A549 (cell line): ENCODE data around the gene STARD9. TPM values are rescaled to one million over a fixed set of nuclear protein-coding genes. Genes with fewer than 3 reads are reported as not detected.

ENCODE experiments used
- ATAC-seq, 2 experiments: fragments of 200-7000 bp in 1 of 2; fragments of >200 bp in 1 of 2; cut with Nextera tagmentation in 1 of 2; cut with Tn5 transposase in 1 of 2; 3 replicates each; pipeline versions ENCODE4 v1.8.0 to v1.9.1; 2018 to 2020; ENCODE audit warnings: mild to moderate bottlenecking in 1 of 2, moderate library complexity in 1 of 2
- CTCF ChIA-PET: fragments of 300-600 bp; sonication (Branson Sonifier 250); formaldehyde crosslinking; extraction: SDS; loops from one replicate; lab custom pipeline; 2021; ENCODE audit warnings: antibody characterized with exemption, inconsistent platforms; lab: Yijun Ruan, JAX
- POLR2A ChIA-PET: fragments of 350-600 bp; formaldehyde crosslinking; extraction: SDS; loops from one replicate; lab custom pipeline; 2021; ENCODE audit warnings: antibody characterized with exemption, inconsistent platforms; lab: Yijun Ruan, JAX
- DNase-seq, 2 experiments: peaks; one replicate each; pipeline versions ENCODE4 v3.0.0 to v3.0.0-alpha.2; 2011 to 2016; ENCODE audit warnings: low read depth in 1 of 2, low spot score in 1 of 2
- FAIRE-seq: peaks from 2 replicates; lab custom pipeline; 2011; peaks lifted over from hg19 to GRCh38; lab: Jason Lieb, UNC
- H3K27ac ChIP-seq, 2 experiments: fragments of >200 bp; sonication (Bioruptor Twin); formaldehyde crosslinking; 3 replicates each; pipeline ENCODE4 v1.5.1; 2016 to 2017
- H3K4me1 ChIP-seq: fragments of >200 bp; sonication (Bioruptor Twin); formaldehyde crosslinking; 3 replicates; pipeline ENCODE4 v1.6.1; 2016
- H3K4me2 ChIP-seq: fragments of >200 bp; sonication (Bioruptor Twin); formaldehyde crosslinking; 3 replicates; pipeline ENCODE4 v1.6.1; 2016
- H3K4me3 ChIP-seq: fragments of >200 bp; sonication (Bioruptor Twin); formaldehyde crosslinking; 3 replicates; pipeline ENCODE4 v1.5.1; 2016
- H3K9me3 ChIP-seq: fragments of >200 bp; sonication (Bioruptor Twin); formaldehyde crosslinking; 3 replicates; pipeline ENCODE4 v1.6.1; 2016
- ATOH8 ChIP-seq: fragments of 250-450 bp; sonication (Bioruptor Pico); IDR thresholded peaks from 2 replicates; pipeline ENCODE4 v1.5.0; 2020; ENCODE audit warnings: low read depth, mild to moderate bottlenecking, moderate library complexity
- BHLHE40 ChIP-seq: IDR thresholded peaks from 2 replicates; pipeline ENCODE4 v1.6.1; 2012; ENCODE audit warnings: low read depth, low read length, inconsistent platforms
- CBX2 ChIP-seq: fragments of 200-600 bp; sonication (generic); IDR thresholded peaks from 2 replicates; pipeline ENCODE4 v1.6.1; 2016; ENCODE audit warnings: low read depth, mild to moderate bottlenecking, borderline replicate concordance
- CBX8 ChIP-seq: fragments of 200-600 bp; sonication (generic); IDR thresholded peaks from 2 replicates; pipeline ENCODE4 v1.6.1; 2016
- CHD4 ChIP-seq: fragments of 200-600 bp; sonication (generic); IDR thresholded peaks from 2 replicates; pipeline ENCODE4 v1.6.1; 2016; ENCODE audit warnings: antibody characterized with exemption, mild to moderate bottlenecking, borderline replicate concordance
- EHMT2 ChIP-seq: fragments of 200-600 bp; sonication (generic); IDR thresholded peaks from 2 replicates; pipeline ENCODE4 v1.6.1; 2016; ENCODE audit warnings: antibody characterized with exemption, low read depth, mild to moderate bottlenecking, moderate library complexity
- GATA3 ChIP-seq: IDR thresholded peaks from 2 replicates; pipeline ENCODE4 v1.6.1; 2012; ENCODE audit warnings: borderline replicate concordance
- HOXB5 ChIP-seq: fragments of 250-450 bp; sonication (Bioruptor Pico); IDR thresholded peaks from 2 replicates; pipeline ENCODE4 v1.5.0; 2020; ENCODE audit warnings: mild to moderate bottlenecking, moderate library complexity
- JUN ChIP-seq, 2 experiments: fragments of >200 bp; sonication (Bioruptor Twin); formaldehyde crosslinking; IDR thresholded peaks; 2 replicates in 1 of 2; 3 replicates in 1 of 2; pipeline ENCODE4 v1.6.1; 2016 to 2017
- KDM1A ChIP-seq: fragments of 200-600 bp; sonication (generic); IDR thresholded peaks from 2 replicates; pipeline ENCODE4 v1.6.1; 2016; ENCODE audit warnings: low read depth, mild to moderate bottlenecking
- MAZ ChIP-seq: fragments of 150-350 bp; IDR thresholded peaks from 2 replicates; pipeline ENCODE4 v1.6.1; 2014; ENCODE audit warnings: antibody characterized with exemption, low read depth, low read length, borderline replicate concordance
- NFE2L2 ChIP-seq: fragments of 150-350 bp; conservative IDR thresholded peaks from 2 replicates; pipeline ENCODE4 v1.6.1; 2014; ENCODE audit warnings: low read length
- NPAS2 ChIP-seq: fragments of 250-450 bp; sonication (Bioruptor Pico); IDR thresholded peaks from 2 replicates; pipeline ENCODE4 v1.8.0; 2022; ENCODE audit warnings: mild to moderate bottlenecking, moderate library complexity, borderline replicate concordance
- RAD21 ChIP-seq, 2 experiments: fragments of >200 bp in 1 of 2; sonication (Bioruptor Twin) in 1 of 2; formaldehyde crosslinking in 1 of 2; IDR thresholded peaks in 1 of 2; conservative IDR thresholded peaks in 1 of 2; 2 replicates in 1 of 2; 3 replicates in 1 of 2; pipeline ENCODE4 v1.6.1; 2012 to 2018; ENCODE audit warnings: inconsistent platforms in 1 of 2
- RARB ChIP-seq: fragments of 250-450 bp; sonication (Bioruptor Pico); IDR thresholded peaks from 2 replicates; pipeline ENCODE4 v1.8.0; 2021; ENCODE audit warnings: mild to moderate bottlenecking, moderate library complexity
- RCOR1 ChIP-seq: fragments of 150-350 bp; IDR thresholded peaks from 2 replicates; pipeline ENCODE4 v1.6.1; 2014; ENCODE audit warnings: antibody characterized with exemption, low read length, low read depth
- RFX5 ChIP-seq: fragments of 450-650 bp; IDR thresholded peaks from 2 replicates; pipeline ENCODE4 v1.7.1; 2014; ENCODE audit warnings: antibody characterized with exemption, mild to moderate bottlenecking, moderate library complexity
- TFCP2L1 ChIP-seq: fragments of 250-450 bp; sonication (Bioruptor Pico); IDR thresholded peaks from 2 replicates; pipeline ENCODE4 v1.5.0; 2021; ENCODE audit warnings: mild to moderate bottlenecking
- TP53 ChIP-seq: fragments of 250-450 bp; sonication (Bioruptor Pico); IDR thresholded peaks from 2 replicates; pipeline ENCODE4 v1.5.0; 2021; ENCODE audit warnings: mild to moderate bottlenecking, moderate library complexity
- ZC3H11A ChIP-seq: fragments of 450-650 bp; IDR thresholded peaks from 2 replicates; pipeline ENCODE4 v1.6.1; 2014; ENCODE audit warnings: antibody characterized with exemption, mild to moderate bottlenecking
- ZFP36 ChIP-seq: fragments of 450-650 bp; IDR thresholded peaks from 2 replicates; pipeline ENCODE4 v1.6.1; 2014; ENCODE audit warnings: borderline replicate concordance; ENCODE audit not compliant: partially characterized antibody
- ZSCAN20 ChIP-seq: fragments of 250-450 bp; sonication (Bioruptor Pico); IDR thresholded peaks from 2 replicates; pipeline ENCODE4 v1.8.0; 2022; ENCODE audit warnings: mild to moderate bottlenecking, moderate library complexity
- WGBS: methylation state at CpG from one replicate; pipeline ENCODE4 v1.1.6; 2017; ENCODE audit errors: missing lambda C conversion rate; 5-methylcytosine and 5-hydroxymethylcytosine counted together
- polyA plus RNA-seq, 4 experiments: library from polyadenylated mRNA; depleted of rRNA in 3 of 4; stranded (reverse); fragments of >200 nt; fragmentation: RNase III in 1 of 4; extraction: RNeasy Plus Mini Kit Qiagen cat#74134 plus additional on column Dnase treatment in 1 of 4; gene quantifications; 2 replicates in 3 of 4; 3 replicates in 1 of 4; pipeline ENCODE4 v1.2.3, GENCODE V29; 2011 to 2017
- TF ChIP-seq, protein P1 (sequence below): IDR thresholded peaks from 2 replicates; pipeline ENCODE4 v1.6.1; 2012; ENCODE audit warnings: low read depth, borderline replicate concordance
- TF ChIP-seq, protein P2 (sequence below): IDR thresholded peaks from 2 replicates; pipeline ENCODE4 v1.6.1; 2012

STARD9 gene
- polyA plus RNA-seq, 2 of the 4 experiments (the other 2 are of a cell fraction), result 1.2 TPM

DNA sequence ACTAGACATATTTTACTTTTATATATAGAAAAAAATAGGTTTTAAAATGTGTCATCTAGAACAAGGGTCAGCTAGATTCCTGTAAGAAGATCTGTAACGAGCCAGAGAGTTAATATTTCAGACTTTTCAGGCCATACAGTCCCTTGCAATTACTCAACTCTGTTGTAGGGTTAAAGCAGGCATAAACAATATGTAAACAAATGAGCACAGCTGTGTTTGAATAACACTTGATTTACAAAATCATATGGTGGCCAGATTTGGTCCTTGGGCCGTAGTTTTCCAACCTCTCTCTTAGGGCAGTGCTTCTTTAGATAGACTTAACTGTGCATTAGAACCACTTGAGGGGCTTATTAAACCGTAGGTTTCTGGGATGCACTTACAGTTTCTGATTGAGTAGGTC is 46.4 kb upstream of the STARD9 start:
- TF ChIP-seq CBX8 (no peak), RAD21 (conservative IDR thresholded peaks at IDR 0.05 in 1 of 2, IDR thresholded peaks at IDR 0.05 in 1 of 2) (no peak), ZC3H11A (no peak), EHMT2 (no peak), RARB (CRISPR knock-in tag) (no peak), CHD4 (no peak), HOXB5 (CRISPR knock-in tag) (no peak)
- H3K27ac ChIP-seq, result no peak overlapping the region
- 89% methylated on average over 3 of the region's 3 CpGs for WGBS
- POLR2A ChIA-PET, result no interaction called here
- no peaks in the 10 kb centered on the region for H3K4me1 ChIP-seq
- no peaks in the 10 kb centered on the region for H3K9me3 ChIP-seq
- ATAC-seq (no peak), DNase-seq (no peak), FAIRE-seq (no peak)
- H3K4me3 ChIP-seq, result no peak overlapping the region
- H3K4me2 ChIP-seq, result no peak overlapping the region
- CTCF ChIA-PET, result interaction anchor here (0.6 kb wide), 2 partner anchors 9 to 117 kb away, joined by 3 read pairs; no protein-coding TSS in a partner anchor

- no peak for FAIRE-seq
- TF ChIP-seq ATOH8 (CRISPR knock-in tag) (no peak), NFE2L2 (no peak), NPAS2 (no peak), HOXB5 (CRISPR knock-in tag) (no peak), TFCP2L1 (no peak), RCOR1 (no peak), KDM1A (no peak), BHLHE40 (no peak), GATA3 (no peak), ZFP36 (no peak), JUN (IDR thresholded peaks at IDR 0.05) (no peak), CBX2 (no peak), TP53 (CRISPR knock-in tag) (no peak), ZSCAN20 (CRISPR knock-in tag) (no peak), ZC3H11A (no peak), MAZ (no peak), RFX5 (no peak)
- TF ChIP-seq, protein P1, sequence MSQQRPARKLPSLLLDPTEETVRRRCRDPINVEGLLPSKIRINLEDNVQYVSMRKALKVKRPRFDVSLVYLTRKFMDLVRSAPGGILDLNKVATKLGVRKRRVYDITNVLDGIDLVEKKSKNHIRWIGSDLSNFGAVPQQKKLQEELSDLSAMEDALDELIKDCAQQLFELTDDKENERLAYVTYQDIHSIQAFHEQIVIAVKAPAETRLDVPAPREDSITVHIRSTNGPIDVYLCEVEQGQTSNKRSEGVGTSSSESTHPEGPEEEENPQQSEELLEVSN, result no peak
- TF ChIP-seq, protein P2, sequence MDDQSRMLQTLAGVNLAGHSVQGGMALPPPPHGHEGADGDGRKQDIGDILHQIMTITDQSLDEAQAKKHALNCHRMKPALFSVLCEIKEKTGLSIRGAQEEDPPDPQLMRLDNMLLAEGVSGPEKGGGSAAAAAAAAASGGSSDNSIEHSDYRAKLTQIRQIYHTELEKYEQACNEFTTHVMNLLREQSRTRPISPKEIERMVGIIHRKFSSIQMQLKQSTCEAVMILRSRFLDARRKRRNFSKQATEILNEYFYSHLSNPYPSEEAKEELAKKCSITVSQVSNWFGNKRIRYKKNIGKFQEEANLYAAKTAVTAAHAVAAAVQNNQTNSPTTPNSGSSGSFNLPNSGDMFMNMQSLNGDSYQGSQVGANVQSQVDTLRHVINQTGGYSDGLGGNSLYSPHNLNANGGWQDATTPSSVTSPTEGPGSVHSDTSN, result no peak
- H3K27ac ChIP-seq, result no peak overlapping the region
- DNase-seq, result no peak
- ChIA-PET POLR2A (no interaction called here), CTCF (interaction anchor here (0.7 kb wide), 1 partner anchor 204 kb away, joined by 3 read pairs; no protein-coding TSS in a partner anchor)
- no peak overlapping the region for H3K4me3 ChIP-seq
- no peak overlapping the region for H3K4me2 ChIP-seq
- no peaks in the 10 kb centered on the region for H3K4me1 ChIP-seq
- ATAC-seq, result no peak
- WGBS, result 77% methylated on average over 1 of the region's 1 CpG
- no peaks in the 10 kb centered on the region for H3K9me3 ChIP-seq
Measured at GRCh38 chr15:42533246-42533645, 42.2 kb upstream of the STARD9 start.
